Epithelial cell of proximal tubule (primary cell): ENCODE results near the gene PIR. TPM values are rescaled to one million over a fixed set of nuclear protein-coding genes. Genes with fewer than 3 reads are reported as not detected.

Experiments
- DNase-seq: peaks from one replicate; pipeline ENCODE4 v3.0.0-alpha.2; 2011; ENCODE audit warnings: low read depth
- H3K4me3 ChIP-seq: 2 replicates; pipeline ENCODE4 v1.5.1; 2011; ENCODE audit warnings: low read depth, mild to moderate bottlenecking, low read length
- CTCF ChIP-seq: conservative IDR thresholded peaks from 2 replicates; pipeline ENCODE4 v1.5.1; 2012; ENCODE audit warnings: low read depth, mild to moderate bottlenecking, low read length
- total RNA-seq: library from RNA; depleted of rRNA; stranded (reverse); fragments of >200 nt; gene quantifications from 2 replicates; pipeline ENCODE4 v1.2.3, GENCODE V29; 2015

PIR gene
- total RNA-seq, 1 donor from 2014 or later, result 12.7 TPM

GRCh38 chrX:15522464-15522863, 29.3 kb upstream of the PIR start:
- no peak for DNase-seq
- H3K4me3 ChIP-seq, result no peak overlapping the region
- TF ChIP-seq CTCF, result no peak

- DNase-seq, result no peak
- TF ChIP-seq CTCF, result no peak
- H3K4me3 ChIP-seq, result no peak overlapping the region
Observed at GRCh38 chrX:15515931-15516330, 22.8 kb upstream of the PIR start.

GRCh38 chrX:15514279-15514678, 21.1 kb upstream of the PIR start:
- no peak for DNase-seq
- H3K4me3 ChIP-seq, result no peak overlapping the region
- no peak for TF ChIP-seq CTCF

- no peak for TF ChIP-seq CTCF
- no peak overlapping the region for H3K4me3 ChIP-seq
- DNase-seq, result no peak
Observed at GRCh38 chrX:15512401-15512965, 19.4 kb upstream of the PIR start.

GRCh38 chrX:15511563-15511962, 18.4 kb upstream of the PIR start:
- no peak for TF ChIP-seq CTCF
- no peak for DNase-seq
- H3K4me3 ChIP-seq, result no peak overlapping the region

GRCh38 chrX:15509845-15510244, 16.7 kb upstream of the PIR start:
- TF ChIP-seq CTCF, result no peak
- no peak for DNase-seq
- no peak overlapping the region for H3K4me3 ChIP-seq

GRCh38 chrX:15507005-15507404, 13.9 kb upstream of the PIR start:
- no peak for TF ChIP-seq CTCF
- H3K4me3 ChIP-seq, result no peak overlapping the region
- no peak for DNase-seq
